Measurements from ENCODE around the gene WDFY2. TPM values are rescaled to one million over a fixed set of nuclear protein-coding genes. Genes with fewer than 3 reads are reported as not detected.
"Not testable (repeated sequence)": the region's sequence is repeated elsewhere in the genome, so short reads cannot be mapped to it uniquely, and the experiment has no call there.

Gene WDFY2
- total and polyA plus RNA-seq, 10 of the 15 experiments (the other 5 are each of a cell fraction or from before 2014, with no cell fraction given) = 2.1 to 13.0 (median 8.1) TPM

DNA sequence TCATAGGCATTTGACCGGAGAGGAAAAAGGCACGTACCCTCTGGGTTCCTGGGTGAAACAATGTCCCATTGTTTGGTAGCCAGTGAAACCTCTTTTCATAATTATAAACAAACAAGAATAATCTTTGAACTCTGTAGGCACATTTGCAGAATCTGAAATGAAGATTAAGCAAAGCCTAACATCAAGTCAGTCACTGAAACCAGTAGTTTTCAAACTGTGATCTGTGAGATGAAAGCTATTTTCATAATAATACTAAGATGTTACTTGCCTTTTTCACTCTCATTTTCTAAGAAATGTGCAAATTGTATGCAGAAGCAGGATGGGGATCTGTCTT lies 105.4 kb downstream of the WDFY2 start:
- H3K4me3 ChIP-seq = no peak overlapping the region
- ChIA-PET CTCF (no interaction called here), SMC1A (ENCODE audit: uncharacterized antibody, unreplicated experiment) (interaction anchor here (0.9 to 3.0 kb wide), 4 partner anchors 8 to 75 kb away, joined by 3 to 12 read pairs (median 8); no protein-coding TSS in a partner anchor), RAD21 (ENCODE audit: unreplicated experiment) (interaction anchor here (0.7 to 1.7 kb wide), 4 partner anchors 13 to 75 kb away, joined by 3 to 4 read pairs (median 4); no protein-coding TSS in a partner anchor), POLR2A (no interaction called here)
- no peaks in the 10 kb centered on the region for H3K9me3 ChIP-seq (replicated peaks; ENCODE audit: control insufficient read depth, insufficient read depth, low read length)
- no peaks in the 10 kb centered on the region for H3K79me2 ChIP-seq (ENCODE audit: control insufficient read depth, insufficient read depth, low read length)
- no peak for FAIRE-seq
- no peak for TF ChIP-seq NFXL1 (IDR thresholded peaks at IDR 0.05; ENCODE audit: borderline replicate concordance)
- TF ChIP-seq, protein P1, sequence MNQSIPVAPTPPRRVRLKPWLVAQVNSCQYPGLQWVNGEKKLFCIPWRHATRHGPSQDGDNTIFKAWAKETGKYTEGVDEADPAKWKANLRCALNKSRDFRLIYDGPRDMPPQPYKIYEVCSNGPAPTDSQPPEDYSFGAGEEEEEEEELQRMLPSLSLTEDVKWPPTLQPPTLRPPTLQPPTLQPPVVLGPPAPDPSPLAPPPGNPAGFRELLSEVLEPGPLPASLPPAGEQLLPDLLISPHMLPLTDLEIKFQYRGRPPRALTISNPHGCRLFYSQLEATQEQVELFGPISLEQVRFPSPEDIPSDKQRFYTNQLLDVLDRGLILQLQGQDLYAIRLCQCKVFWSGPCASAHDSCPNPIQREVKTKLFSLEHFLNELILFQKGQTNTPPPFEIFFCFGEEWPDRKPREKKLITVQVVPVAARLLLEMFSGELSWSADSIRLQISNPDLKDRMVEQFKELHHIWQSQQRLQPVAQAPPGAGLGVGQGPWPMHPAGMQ (IDR thresholded peaks at IDR 0.05; ENCODE audit: borderline replicate concordance) = no peak
- TF ChIP-seq IKZF1 (conservative IDR thresholded peaks at IDR 0.05) = no peak
- TF ChIP-seq RUNX3 (IDR thresholded peaks at IDR 0.05; ENCODE audit: low read length) = 0 out of 2 replicates have a peak, but pooled peaks have one; percentile 5
- TF ChIP-seq JUNB (IDR thresholded peaks at IDR 0.05) = 0 out of 2 replicates have a peak, but pooled peaks have one; percentile 9
- TF ChIP-seq MTA2 (IDR thresholded peaks at IDR 0.05; ENCODE audit: low read depth) = 0 out of 2 replicates have a peak, but pooled peaks have one; percentile 41
- no peak for TF ChIP-seq STAT1 (conservative IDR thresholded peaks at IDR 0.05)
- no peak for TF ChIP-seq ZNF24 (IDR thresholded peaks at IDR 0.05)
- intact Hi-C loops (cut with micrococcal nuclease; ENCODE audit: unreplicated experiment) = no loop called here
- H3K36me3 ChIP-seq (ENCODE audit: control insufficient read depth in 2 of 2, insufficient read depth in 2 of 2, low read length in 1 of 2) = no peaks in the 10 kb centered on the region
- no peaks in the 10 kb centered on the region for H4K20me1 ChIP-seq (ENCODE audit: control insufficient read depth, insufficient read depth)
- peaks cover 9% of the 10 kb centered on the region for H3K4me1 ChIP-seq (ENCODE audit: control insufficient read depth, insufficient read depth, low read length)
- peak overlapping the region; percentile 63 for H3K4me2 ChIP-seq (ENCODE audit: control insufficient read depth, insufficient read depth)
- no peak overlapping the region for H2AFZ ChIP-seq (ENCODE audit: control insufficient read depth, low read depth, low read length)
- no peak for DNase-seq (ENCODE audit: low read depth, low spot score)
- in situ Hi-C loops (cut with MboI) = no loop called here
- H3K27me3 ChIP-seq (replicated peaks in 1 of 2; ENCODE audit: control insufficient read depth in 2 of 2, insufficient read depth in 2 of 2, low read length in 1 of 2) = no peaks in the 10 kb centered on the region
- 42% methylated on average over 2 of the region's 2 CpGs for WGBS (ENCODE audit: insufficient coverage, insufficient replicate concordance, low lambda C conversion rate, missing lambda C conversion rate)
- no peak overlapping the region for H3K9ac ChIP-seq (ENCODE audit: control insufficient read depth, insufficient read depth, low read length)
- H3K27ac ChIP-seq (ENCODE audit: control insufficient read depth, insufficient read depth) = peak overlapping the region; percentile 56
- BruUV-seq (replicated peaks) = no TSS peak
- peak; percentile 79 for ATAC-seq

DNA sequence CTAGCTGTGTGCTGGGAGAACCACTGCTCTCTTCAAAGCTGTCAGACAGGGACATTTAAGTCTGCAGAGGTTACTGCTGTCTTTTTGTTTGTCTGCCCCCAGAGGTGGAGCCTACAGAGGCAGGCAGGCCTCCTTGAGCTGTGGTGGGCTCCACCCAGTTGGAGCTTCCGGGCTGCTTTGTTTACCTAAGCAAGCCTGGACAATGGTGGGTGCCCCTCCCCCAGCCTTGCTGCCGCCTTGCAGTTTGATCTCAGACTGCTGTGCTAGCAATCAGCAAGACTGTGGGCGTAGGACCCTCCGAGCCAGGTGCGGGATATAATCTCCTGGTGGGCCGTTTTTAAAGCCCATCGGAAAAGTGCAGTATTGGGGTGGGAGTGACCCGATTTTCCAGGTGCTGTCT lies 111.4 kb downstream of the WDFY2 start:
- H3K9ac ChIP-seq (ENCODE audit: control insufficient read depth, insufficient read depth, low read length); in situ Hi-C loops (cut with MboI); H3K79me2 ChIP-seq (ENCODE audit: control insufficient read depth, insufficient read depth, low read length); SMC1A ChIA-PET (ENCODE audit: uncharacterized antibody, unreplicated experiment); H3K9me3 ChIP-seq (replicated peaks; ENCODE audit: control insufficient read depth, insufficient read depth, low read length); H4K20me1 ChIP-seq (ENCODE audit: control insufficient read depth, insufficient read depth); H2AFZ ChIP-seq (ENCODE audit: control insufficient read depth, low read depth, low read length); H3K27ac ChIP-seq (ENCODE audit: control insufficient read depth, insufficient read depth); H3K4me3 ChIP-seq; intact Hi-C loops (cut with micrococcal nuclease; ENCODE audit: unreplicated experiment); H3K4me1 ChIP-seq (ENCODE audit: control insufficient read depth, insufficient read depth, low read length); H3K36me3 ChIP-seq (ENCODE audit: control insufficient read depth in 2 of 2, insufficient read depth in 2 of 2, low read length in 1 of 2); H3K4me2 ChIP-seq (ENCODE audit: control insufficient read depth, insufficient read depth); H3K27me3 ChIP-seq (replicated peaks in 1 of 2; ENCODE audit: control insufficient read depth in 2 of 2, insufficient read depth in 2 of 2, low read length in 1 of 2); BruUV-seq (replicated peaks); POLR2A ChIA-PET; FAIRE-seq; ATAC-seq; DNase-seq (ENCODE audit: low read depth, low spot score): not testable (repeated sequence)
- ChIA-PET CTCF (interaction anchor here (1.5 kb wide), 1 partner anchor 21 kb away, joined by 3 read pairs; no protein-coding TSS in a partner anchor), RAD21 (ENCODE audit: unreplicated experiment) (interaction anchor here (0.7 kb wide), 1 partner anchor 9 kb away, joined by 3 read pairs; no protein-coding TSS in a partner anchor)
- WGBS (ENCODE audit: insufficient coverage, insufficient replicate concordance, low lambda C conversion rate, missing lambda C conversion rate) = 82% methylated on average over 8 of the region's 8 CpGs

All from GM12878 (cell line).